IPS-18c (cell line): ENCODE measurements around the gene COPS7B.
A peak's percentile ranks its signal among the peaks of the same experiment; 100 is the strongest.
"Not testable (repeated sequence)": the region's sequence is repeated elsewhere in the genome, so short reads cannot be mapped to it uniquely, and the experiment has no call there.

Source experiments
- H3K4me3 ChIP-seq: 2 replicates; pipeline ENCODE4 v1.7.0; 2013; ENCODE audit warnings: low read depth, mild to moderate bottlenecking, low read length, moderate library complexity; ENCODE audit not compliant: insufficient read depth
- H3K9me3 ChIP-seq: one replicate; pipeline ENCODE4 v1.6.1; 2013; ENCODE audit warnings: mild to moderate bottlenecking, low read length, moderate library complexity; ENCODE audit not compliant: control insufficient read depth, insufficient read depth

COPS7B gene

DNA sequence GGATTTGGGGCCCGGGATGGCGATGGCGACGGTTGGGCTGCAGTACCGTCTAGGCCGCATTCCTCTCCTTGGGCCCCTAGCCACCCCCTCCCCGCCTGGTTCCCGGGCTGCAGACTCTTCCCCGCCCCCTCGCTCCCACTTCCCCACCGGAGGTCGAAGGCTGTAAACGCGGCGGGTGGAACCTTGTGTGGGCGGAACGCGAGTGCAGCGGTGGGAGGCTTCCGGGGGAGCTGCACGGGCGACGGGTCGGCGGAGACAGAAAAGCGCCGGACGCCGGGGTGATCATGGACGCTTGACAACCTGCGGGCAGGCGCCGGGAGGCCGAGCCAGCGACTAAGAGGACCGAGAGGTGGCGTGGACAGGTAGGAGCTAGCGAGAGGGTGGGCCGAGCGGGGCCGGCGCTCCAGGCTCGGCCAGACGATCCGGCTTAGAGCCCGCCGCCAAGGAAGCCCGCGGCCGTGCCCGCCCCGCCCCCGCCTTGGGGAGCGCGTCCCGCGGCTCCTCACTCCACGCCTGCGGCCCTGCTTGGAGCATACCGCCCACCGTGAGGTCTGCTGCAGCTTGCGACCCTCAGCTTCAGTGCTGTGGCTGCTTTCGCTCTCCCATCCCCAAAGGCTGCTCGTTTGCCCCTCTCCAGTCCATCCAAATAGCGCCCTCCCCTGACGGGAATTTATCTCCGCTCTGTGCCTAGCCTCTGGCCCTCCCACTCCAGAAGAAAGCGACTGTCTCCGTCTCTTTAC, at the start of gene COPS7B:
Gene COPS7B (plus strand): TSS at position 269 of the 740 bp plus-strand sequence. CDS start 2,126 bp downstream, outside the sequence.
- no peaks in the 10 kb centered on the region for H3K9me3 ChIP-seq
- H3K4me3 ChIP-seq, result peak within 1 kb of the TSS; percentile 97

- H3K4me3 ChIP-seq, result no peak overlapping the region
- no peaks in the 10 kb centered on the region for H3K9me3 ChIP-seq
Observed at GRCh38 chr2:231737761-231738160, 48.5 kb upstream of the COPS7B start.

GRCh38 chr2:231743376-231744116, 42.7 kb upstream of the COPS7B start:
- Histone ChIP-seq H3K9me3 (no peaks in the 10 kb centered on the region), H3K4me3 (no peak overlapping the region)

GRCh38 chr2:231745303-231746038, 40.8 kb upstream of the COPS7B start:
- no peak overlapping the region for H3K4me3 ChIP-seq
- H3K9me3 ChIP-seq, result no peaks in the 10 kb centered on the region

- H3K4me3 ChIP-seq, H3K9me3 ChIP-seq: not testable (repeated sequence)
Observed at GRCh38 chr2:231748153-231748896, 37.9 kb upstream of the COPS7B start.

DNA sequence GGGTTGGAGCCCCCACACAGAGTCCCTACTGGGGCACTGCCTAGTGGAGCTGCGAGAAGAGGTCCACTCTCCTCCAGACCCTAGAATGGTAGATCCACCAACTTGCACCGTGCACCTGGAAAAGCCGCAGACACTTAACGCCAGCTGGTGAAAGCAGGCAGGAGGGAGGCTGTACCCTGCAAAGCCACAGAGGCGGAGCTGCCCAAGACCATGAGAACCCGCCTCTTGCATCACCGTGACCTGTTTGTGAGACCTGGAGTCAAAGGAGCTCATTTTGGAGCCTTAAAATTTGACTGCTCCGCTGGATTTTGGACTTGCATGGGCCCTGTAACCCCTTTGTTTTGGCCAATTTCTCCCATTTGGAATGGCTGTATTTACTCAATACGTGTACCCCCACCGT, 37.2 kb upstream of the COPS7B start:
- not testable (repeated sequence) for H3K9me3 ChIP-seq, H3K4me3 ChIP-seq

- H3K9me3 ChIP-seq, result no peaks in the 10 kb centered on the region
Observed at GRCh38 chr2:231751042-231751815, 35.0 kb upstream of the COPS7B start.

GRCh38 chr2:231752061-231752460, 34.2 kb upstream of the COPS7B start:
- Histone ChIP-seq H3K9me3 (no peaks in the 10 kb centered on the region), H3K4me3 (no peak overlapping the region)

More at GRCh38 chr2:231751042-231751815, 35.0 kb upstream of the COPS7B start:
- no peak overlapping the region for H3K4me3 ChIP-seq

- Histone ChIP-seq H3K9me3 (no peaks in the 10 kb centered on the region), H3K4me3 (no peak overlapping the region)
Observed at GRCh38 chr2:231761735-231762134, 24.5 kb upstream of the COPS7B start.

- Histone ChIP-seq H3K4me3 (no peak overlapping the region), H3K9me3 (no peaks in the 10 kb centered on the region)
Observed at GRCh38 chr2:231764124-231764523, 22.1 kb upstream of the COPS7B start.

DNA sequence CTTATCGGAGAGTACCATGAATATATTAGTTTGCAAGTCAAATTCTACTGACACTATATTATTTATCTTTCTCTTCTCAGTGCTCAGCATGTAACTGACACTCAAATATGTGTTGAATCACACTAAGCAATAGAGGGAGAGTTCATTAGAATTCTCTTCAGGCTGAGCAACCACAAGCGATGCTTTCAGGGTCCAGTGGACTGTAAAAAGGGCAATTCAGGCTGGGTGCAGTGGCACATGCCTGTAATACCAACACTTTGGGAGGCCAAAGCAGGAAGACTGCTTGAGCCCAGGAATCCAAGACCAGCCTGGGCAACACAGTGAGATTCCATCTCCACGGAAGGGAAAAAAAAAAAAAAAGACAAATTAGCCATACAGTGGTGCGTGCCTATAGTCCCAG, 21.5 kb upstream of the COPS7B start:
- no peaks in the 10 kb centered on the region for H3K9me3 ChIP-seq
- no peak overlapping the region for H3K4me3 ChIP-seq

DNA sequence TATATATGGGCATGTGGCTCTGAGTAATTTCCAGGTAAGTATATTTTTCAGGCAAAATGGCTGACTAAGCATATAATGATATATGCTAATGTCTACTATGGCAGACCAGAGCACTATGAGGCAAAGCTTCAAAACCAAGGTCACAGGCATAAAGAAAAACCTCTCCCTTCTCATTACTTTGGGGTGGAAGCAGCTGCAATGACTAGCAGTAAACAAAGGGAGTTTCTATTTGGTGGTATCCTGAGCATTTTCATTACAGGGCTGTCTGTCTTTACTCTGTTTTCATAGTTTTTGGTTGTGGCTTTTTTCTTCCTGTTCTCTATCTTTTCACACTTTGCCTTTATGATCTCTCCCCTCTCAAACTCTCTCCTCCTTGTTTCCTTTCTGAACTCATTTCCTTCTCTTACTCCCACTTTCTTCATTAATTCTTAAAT, 20.7 kb upstream of the COPS7B start:
- Histone ChIP-seq H3K4me3 (no peak overlapping the region), H3K9me3 (no peaks in the 10 kb centered on the region)

DNA sequence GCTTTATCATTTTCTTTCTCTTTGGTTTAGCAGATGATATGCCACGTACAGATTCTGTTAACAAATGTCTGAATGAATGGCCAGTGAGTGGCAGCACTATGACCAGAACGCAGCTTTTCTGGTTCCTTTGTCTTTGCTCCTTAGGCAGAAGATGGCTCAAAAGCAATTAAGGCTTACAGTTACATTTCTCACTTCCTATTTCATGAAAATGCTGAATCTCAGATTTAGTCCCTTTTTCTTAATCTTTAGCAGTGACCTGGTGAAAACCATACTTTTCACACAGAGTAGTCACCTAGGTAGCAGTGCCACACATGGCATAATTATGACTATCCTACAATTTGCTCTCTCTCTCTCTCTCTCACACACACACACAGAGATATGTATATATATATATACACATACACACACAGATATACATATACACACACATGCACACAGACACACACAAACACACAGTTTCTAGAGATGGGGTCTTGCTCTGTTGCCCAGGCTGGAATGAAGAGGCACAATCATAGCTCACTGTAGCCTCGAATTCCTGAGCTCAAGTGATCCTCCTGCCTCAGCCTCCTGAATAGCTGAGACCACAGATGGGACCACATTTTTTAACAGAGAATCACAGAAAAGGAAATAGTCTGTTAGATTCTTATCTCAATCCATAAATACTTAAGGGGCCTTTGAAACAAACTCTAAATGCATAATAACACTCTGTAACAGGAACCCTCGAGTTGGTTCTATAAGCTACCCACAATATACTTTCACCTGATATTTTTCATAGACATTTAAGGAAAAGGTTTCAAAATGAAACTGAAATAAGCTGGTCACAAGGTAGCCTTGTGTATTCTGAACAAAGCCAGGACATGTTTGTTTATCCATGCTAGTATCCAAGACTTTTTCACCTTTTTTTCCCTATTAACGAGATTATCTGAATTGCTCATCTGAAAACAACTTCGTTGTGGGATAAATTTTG, 16.8 kb upstream of the COPS7B start:
- H3K4me3 ChIP-seq, result no peak overlapping the region

DNA sequence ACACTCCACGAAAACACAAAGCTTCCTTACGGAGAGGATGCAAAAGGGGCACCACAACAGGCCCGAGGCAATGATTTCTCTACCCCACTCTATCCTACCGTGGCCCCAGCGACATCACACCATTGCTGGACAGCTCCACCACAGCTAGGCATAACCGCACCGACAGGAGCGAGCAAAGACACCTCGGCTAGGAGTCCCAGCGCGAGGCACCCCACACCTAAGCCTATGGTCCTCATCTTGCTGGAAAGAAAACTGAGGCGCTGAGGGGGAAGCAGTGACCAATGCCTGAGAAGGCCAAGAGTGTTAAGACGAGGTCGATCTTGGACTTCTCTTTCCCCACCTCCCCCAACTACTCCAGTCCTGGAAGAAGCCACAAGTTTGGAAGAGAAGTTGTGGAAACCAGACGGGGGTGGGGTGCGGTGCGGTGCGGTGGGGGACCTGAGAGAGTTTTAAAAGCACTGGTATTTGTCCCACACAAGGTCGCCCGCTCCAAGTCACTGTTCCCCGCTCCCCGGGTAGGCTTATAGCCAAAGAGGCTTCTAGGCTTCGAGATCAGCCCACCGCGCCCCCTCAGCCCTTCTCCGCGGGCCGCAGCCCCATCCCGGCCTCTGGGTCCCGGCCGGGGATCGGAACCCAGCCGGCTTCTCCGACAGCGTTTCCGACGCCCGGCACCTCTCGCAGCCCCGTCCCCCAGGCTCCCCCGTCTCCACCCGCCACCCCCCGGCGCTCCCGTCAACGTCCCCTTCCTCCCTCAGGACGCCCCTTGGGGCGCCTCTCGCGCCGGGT, 5.9 kb upstream of the COPS7B start:
- Histone ChIP-seq H3K4me3 (peak overlapping the region; percentile 90), H3K9me3 (no peaks in the 10 kb centered on the region)

More for the DNA sequence above, 16.8 kb upstream of the COPS7B start:
- H3K9me3 ChIP-seq, result no peaks in the 10 kb centered on the region
